SKM-1 treated with dmso at 0.1 percent for 144 hours (cell line): ENCODE results near the gene ACTR1B.
"Not testable (repeated sequence)": the region's sequence is repeated elsewhere in the genome, so short reads cannot be mapped to it uniquely, and the experiment has no call there.

Experiments used
- DNase-seq: peaks from one replicate; lab custom pipeline; 2025; ENCODE audit not compliant: unreplicated experiment; lab: John Stamatoyannopoulos, UW

ACTR1B gene

GRCh38 chr2:97663962-97664635 lies at the start of gene ACTR1B:
Gene ACTR1B, minus strand, starts transcription at chr2:97664044. Its CDS starts 154 bp downstream, at chr2:97663890.
- DNase-seq = peak; percentile 98

- no peak for DNase-seq
Measured at GRCh38 chr2:97712693-97713295, 49.0 kb upstream of the ACTR1B start.

DNA sequence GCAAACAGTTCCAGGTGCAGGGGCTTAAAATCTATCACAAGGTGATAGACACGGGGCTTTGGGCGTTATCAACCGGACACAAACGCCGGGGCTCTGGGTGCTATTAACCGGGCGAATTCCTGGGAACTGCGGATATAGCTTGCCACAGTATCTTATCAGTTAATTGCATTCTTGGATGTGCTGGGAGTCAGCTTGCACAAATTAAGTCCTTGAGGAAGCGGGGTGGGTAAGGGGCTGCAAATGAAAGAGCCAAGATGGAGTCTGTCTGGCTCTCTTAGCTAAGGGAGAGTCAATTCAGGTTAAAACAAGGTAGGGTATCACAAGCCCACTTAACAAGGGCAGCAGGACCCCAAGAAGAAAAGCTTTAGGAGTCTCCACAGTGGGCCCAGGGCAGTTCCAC lies 48.3 kb upstream of the ACTR1B start:
- not testable (repeated sequence) for DNase-seq

DNA sequence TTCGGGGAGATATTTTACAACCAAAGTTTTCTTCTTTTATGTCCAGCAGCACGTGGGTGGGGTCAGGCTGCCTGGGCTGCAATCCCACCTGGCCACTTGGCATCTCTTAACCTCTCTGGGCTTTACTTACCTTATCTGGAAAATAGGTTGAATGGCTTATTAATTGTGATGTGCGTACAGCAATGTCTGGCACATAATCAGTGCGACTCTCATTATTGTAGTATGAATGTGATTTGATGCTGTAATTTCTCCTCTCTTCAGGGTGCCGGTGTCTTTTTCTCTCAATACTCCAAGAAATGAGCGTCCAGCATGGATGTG lies 47.5 kb upstream of the ACTR1B start:
- DNase-seq = no peak

DNA sequence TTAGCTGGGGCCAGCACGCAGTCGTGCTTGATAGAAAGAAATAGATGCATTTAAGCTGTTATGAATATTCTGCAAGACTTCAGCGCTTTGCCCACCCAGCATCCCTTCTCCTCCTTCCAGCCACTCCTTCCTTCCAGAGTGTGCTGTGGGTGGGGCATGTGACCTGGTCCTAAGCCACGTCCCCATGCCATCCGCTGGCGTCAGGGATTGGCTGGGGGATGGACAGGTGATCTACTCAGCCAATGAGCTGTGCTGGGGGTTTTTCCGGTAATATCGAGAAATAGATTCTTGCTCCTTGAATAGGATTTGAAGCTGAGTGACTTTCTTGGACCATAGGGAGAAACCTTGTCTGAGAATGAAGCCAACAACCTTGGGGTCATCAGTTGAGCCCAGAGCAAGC lies 44.8 kb upstream of the ACTR1B start:
- DNase-seq = no peak

- DNase-seq = no peak
Measured at GRCh38 chr2:97708048-97708380, 44.2 kb upstream of the ACTR1B start.

DNA sequence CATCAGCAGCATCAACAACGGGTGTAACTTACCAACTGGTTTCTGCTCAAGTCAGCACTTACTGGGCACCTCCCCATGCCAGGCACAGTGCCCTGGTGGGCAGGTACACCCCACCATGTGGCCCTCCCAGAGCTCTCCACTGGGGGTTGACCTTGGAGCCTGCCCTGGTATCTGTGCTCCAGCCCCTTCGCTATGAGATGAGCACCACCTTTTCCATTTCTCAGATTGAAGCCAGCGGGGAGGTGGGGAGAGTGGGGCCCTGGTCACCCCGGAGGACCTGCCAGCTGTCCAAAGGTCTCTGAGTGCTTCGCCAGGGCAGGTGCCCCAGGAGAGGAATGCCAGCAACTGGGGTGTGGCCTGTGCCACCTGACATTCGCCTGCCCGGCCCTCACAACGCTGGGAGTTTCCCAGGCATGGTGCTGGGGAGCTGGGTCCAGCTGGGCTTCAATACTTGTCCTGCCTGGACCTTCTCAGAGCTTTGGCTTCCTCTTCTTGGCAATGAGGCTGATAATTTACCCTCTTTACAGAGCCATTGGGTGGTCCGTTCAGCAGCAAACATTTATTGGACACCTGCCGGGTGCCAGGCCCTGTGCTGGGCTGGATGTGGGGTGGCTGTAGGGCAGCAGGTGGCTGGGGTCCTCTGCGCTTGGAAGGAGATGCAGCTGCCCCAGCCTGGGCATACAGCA lies 43.7 kb upstream of the ACTR1B start:
- DNase-seq = no peak

GRCh38 chr2:97706708-97707345 lies 43.0 kb upstream of the ACTR1B start:
- no peak for DNase-seq

GRCh38 chr2:97706112-97706511 lies 42.3 kb upstream of the ACTR1B start:
- DNase-seq = no peak

DNA sequence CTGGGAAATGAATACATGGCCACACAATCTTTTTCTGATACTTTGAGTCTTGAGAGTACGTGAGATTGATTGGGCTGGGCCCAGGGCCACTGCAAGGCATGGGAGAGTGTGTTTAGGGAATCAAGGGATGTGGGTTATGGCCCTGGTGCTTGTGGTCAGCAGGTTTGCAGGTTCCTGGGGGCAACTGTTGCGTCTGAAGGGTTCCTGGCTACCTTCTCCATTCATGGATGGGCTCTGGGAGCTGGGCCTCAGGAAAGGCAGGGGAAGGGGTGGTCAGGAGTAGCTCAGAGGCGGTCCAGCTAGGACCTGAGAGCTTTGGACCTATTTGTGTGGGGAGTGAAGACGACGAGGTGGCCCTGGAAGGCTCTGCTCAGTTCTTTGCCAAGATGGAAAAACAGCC lies 41.1 kb upstream of the ACTR1B start:
- no peak for DNase-seq

DNA sequence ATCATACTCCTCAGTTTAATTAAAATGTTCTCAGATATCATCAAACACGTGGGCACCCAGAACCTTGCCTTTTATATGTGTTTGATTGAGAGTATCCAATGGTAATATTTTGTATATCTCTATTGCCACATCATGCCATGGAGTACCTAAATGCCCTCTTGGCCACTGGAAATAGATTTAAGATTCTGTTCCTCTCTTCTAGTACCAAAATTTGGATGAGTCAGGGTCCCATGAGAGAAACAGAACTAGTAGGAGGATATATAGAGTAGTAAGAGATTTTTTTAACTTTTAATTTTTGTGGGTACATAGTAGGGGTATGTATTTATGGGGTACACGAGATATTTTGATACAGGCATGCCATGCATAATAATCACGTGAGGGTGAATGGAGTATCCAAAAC lies 39.9 kb upstream of the ACTR1B start:
- no peak for DNase-seq

GRCh38 chr2:97702731-97703470 lies 39.1 kb upstream of the ACTR1B start:
- no peak for DNase-seq

- DNase-seq = no peak
Measured at GRCh38 chr2:97701851-97702465, 38.1 kb upstream of the ACTR1B start.

DNA sequence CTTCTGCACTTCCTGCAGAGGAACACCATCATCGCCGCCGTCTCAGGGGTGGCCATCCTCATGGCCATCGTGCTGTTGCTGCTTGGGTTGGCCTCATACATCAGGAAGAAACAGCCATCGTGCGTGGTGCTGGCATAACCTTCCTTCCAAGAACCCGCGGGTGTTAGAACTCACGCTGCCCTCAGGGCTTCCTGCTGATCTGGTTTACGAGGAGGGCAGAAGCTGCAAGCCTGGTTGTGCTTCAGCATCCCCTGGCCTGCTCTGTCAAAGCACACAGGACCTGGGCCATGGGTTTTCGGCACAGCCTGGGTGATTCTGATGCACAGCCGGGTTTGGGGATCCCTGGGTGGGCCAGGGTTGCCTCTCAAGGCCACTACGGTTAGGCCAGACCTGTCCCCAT lies 37.3 kb upstream of the ACTR1B start:
- DNase-seq = no peak

DNA sequence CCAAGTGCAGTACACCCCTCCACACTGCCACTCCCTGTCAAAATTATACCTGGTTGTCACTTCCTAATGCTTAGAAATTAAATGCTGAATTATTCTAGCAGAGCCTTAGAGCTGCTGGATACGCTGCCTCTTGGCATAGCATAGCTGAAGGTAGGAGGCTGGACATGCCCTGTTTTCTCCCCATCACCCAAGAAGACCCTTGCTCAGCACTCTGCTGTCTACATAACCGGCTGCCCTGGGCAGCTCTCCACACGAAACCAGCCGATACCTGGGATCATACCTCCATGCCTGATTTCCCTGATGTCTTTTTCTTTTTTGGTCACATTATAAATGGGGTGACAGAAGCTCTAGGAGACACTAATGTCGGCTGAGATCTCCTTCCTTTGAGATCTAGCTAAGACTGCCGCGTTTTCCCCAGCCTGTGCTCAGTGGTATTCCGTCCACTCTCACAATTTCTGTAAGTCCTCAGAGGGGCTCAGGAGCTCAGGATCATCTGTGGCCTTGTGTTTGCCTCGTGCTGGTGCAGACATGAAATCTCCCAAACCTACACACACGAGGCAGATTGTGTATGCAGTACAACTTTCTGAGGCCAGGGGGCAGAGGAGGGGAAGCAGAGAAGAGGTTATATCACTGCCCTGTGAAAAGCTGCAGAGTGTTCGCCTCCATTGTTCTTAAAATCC lies 36.1 kb upstream of the ACTR1B start:
- DNase-seq = peak; percentile 86

- DNase-seq = no peak
Measured at GRCh38 chr2:97698530-97698929, 34.7 kb upstream of the ACTR1B start.

GRCh38 chr2:97697252-97698235 lies 33.7 kb upstream of the ACTR1B start:
- DNase-seq = peak; percentile 68

- DNase-seq = no peak
Measured at GRCh38 chr2:97695744-97696143, 31.9 kb upstream of the ACTR1B start.

DNA sequence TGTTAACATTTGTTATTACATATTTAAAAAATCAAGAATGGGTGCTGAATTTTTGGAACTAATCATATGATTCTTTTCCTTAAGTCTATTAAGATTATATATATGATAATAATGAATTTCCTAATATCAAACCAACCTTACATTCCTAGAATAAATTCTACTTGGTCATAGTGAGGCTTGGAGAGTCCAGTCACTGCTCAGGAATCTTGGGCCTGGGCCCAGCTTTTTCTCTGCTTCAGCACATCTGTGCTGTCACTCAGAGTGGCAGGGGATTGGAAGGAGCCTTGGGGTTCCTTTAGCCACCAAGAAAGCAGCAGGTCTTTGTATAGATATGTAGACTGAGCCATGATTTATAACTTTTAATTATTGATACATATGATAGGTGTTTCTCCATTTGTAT lies 29.6 kb upstream of the ACTR1B start:
- no peak for DNase-seq
